Cardiac septum (tissue), 1 donor: ENCODE results near the gene RRP1B. TPM values are rescaled to one million over a fixed set of nuclear protein-coding genes. Genes with fewer than 3 reads are reported as not detected.
"Not testable (repeated sequence)": the region's sequence is repeated elsewhere in the genome, so short reads cannot be mapped to it uniquely, and the experiment has no call there.

Experiments used
- DNase-seq: peaks from one replicate; pipeline ENCODE4 v3.0.0-alpha.2; 2020; ENCODE audit warnings: low spot score
- intact Hi-C: fragments of 100-400 bp; cut with DNase I; formaldehyde crosslinking; loops from one replicate; pipeline ENCODE4 v1.14.0; 2022
- total RNA-seq: library from RNA; stranded (reverse); fragmentation: NEBNext Ultra II Directional; extraction: Animal tissue kit (Norgen Biotek cat#: 25700); gene quantifications from one replicate; pipeline ENCODE4 v1.2.1, GENCODE V29; 2021
- donor health status: DM: no; HTN: no; CAD: no.

Gene RRP1B
- total RNA-seq, 1 donor from 2014 or later, result 8.7 TPM

DNA sequence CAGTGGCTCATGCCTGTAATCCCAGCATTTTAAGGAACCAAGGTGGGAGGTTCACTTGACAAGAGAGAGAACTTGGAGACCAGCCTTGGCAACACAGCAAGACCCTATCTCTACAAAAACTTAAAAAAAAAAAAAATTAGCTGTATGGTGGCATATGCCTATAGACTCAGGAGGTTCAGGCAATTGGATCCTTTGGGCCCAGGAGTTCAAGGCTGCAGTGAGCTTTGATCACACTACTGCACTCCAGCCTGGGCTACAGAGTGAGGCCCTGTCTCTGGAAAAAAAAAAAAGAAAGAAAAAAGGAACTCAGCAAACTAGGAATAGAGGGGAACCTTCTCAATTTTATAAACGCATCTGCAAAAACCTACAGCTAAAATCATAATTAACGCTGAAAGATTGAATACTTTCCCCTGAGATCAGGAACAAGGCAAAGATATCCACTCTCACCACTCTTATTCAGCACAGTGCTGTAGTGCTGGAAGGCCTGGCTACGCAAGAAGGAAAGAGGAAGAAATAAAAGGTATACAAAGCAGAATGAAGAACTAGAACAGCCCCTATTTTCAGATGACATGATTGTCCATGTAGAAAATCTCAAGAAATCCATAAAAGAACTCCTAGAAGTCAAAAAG is 21.7 kb upstream of the RRP1B start:
- DNase-seq, result no peak
- intact Hi-C loops, result no loop called here

DNA sequence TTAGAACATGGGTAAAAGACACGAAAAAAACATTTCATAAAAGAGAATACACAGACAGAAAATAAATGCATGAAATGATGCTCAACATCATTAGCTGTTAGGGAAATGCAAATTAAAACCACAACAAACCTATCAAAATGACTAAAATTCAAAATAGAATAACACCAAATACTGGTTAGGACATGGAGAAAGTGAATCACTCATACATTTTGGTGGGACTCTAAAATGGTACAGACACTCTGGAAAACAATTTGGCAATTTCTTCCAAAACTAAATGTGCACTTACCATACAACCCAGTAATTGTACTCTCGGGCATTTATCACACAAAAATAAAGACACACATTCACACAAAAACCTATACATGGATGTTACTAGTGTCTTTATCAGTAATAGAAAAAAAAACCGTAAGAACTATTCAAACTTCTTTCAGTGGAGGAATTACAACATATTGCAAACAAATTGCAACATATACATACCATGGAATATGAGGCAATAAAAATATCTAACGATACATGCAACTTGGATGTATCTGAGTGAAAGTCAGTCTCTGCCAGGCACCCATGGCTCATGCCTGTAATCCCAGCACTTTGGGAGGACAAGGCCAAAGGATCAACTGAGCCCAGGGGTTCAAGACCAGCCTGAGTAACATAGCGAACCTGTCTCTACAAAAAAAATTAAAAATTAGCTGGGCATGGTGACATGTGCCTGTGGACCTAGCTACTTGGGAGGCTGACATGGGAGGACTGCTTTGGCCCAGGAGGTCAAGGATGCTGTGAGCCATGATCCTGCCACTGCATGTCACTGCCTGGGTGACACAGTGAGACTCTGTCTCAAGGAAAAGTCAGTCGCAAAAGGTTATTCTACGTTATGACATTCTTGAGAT is 19.6 kb upstream of the RRP1B start:
- no peak for DNase-seq
- intact Hi-C loops, result no loop called here

DNA sequence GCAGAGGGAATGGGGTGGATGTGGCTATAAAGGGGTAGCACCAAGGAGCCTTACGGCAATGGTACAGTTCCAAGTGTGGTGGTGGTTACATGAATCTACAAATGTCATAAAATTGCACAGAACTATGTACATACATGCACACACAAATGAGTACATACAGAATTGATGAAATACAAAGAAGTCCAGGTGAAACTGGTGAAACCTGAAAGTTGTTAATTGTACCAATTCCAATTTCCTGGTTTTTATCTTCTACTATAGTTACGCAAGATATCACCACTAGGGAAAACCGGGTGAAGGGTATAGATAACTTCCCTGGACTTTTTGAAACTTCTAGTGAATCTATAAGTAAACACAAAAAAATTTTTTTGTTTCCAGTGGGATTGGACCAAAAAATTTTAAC is 19.0 kb upstream of the RRP1B start:
- intact Hi-C loops, result no loop called here
- no peak for DNase-seq

DNA sequence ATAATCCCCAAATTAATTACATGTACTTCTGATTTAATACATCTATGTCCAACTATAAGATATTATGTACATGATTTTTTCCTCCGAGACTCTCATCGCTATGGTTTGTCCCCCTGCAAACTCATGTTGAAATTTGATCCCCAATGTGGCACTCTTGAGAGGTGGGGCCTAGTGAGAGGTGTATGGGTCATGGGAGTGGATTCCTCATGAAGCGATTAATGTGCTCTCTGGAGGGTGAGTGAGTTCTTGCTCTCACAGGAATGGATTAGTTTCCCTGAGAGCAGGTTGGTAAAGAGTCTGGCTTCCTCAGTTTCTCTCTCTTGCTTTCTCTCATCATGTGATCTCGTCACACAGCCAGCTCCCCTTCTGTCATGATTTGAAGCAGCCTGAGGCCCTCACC is 16.2 kb upstream of the RRP1B start:
- DNase-seq, result no peak
- intact Hi-C loops, result no loop called here

DNA sequence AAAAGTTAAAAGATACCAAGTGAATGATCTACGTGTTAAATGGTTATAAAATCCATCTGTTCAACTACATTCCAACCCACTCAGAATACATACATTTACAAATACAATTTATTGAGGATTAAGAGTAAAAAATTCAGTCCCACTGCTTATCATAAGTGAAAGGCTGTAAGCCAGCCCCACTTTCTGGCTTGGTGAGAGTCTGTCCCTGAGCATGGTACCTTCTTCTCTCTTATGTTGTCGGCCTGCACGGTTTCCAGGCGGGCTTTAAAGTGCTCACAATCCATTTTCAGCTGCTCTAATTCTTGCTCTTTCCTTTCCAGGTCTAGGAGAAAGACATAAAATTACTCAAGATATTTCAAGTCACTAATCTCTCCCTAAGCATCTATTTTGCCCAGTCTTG is 15.3 kb upstream of the RRP1B start:
- no peak for DNase-seq
- intact Hi-C loops, result no loop called here

DNA sequence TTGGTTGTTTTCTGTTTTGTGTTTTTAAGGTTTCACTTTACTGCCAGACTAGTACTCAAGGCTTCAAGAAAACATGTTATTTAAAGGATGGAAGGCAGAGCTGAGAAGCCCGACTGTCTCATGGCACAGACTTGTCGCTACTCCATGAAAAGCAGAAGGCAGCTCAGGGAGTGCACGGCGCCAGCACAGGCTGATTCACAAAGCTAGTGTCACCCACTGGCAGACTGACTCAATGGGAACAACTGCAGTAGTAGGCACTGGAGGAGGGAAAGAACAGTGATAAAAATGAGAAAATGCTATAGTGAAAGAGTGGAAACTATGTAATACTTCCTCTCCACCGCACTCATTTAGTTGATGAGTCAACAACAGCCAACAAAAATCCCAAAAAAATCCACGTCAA is 14.8 kb upstream of the RRP1B start:
- DNase-seq, result no peak
- intact Hi-C loops, result loop anchor here (5.0 kb wide), 1 partner anchor 312 kb away; no protein-coding TSS in a partner anchor

DNA sequence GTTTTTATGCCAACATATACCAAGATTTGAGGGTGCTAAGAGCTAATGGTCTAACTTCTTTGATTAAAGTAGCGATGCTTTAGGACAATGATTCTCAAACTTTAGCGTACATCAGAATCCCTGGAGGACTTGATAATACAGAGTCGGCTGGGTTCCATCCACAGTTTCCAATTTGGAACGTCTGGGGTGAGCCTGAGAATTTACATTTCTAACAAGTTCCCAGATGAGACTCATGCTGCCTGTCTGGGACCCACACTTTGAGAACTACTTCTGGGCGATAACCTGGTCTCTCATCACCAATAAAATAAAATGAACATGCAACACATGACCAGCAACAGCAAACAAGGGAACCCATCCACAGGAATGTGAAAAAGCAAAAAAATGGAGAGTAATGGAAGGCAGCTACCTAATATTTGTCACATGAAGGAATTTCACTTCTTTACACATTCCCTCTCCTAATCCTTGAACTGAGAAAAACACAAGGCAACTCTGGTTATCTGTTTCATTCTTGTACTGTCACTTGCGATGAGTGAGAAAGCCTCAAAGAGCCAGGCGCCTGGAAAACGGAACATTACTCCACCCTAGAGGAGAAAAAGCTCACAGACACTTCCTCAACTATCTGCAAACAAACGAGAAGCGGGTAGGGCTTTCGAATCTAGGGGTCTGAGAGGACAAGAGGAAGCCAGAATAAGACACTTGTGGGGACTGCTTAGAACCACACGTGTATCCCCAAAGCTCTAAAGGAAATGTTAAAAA is 14.0 kb upstream of the RRP1B start:
- DNase-seq, result no peak
- intact Hi-C loops, result loop anchor here (5.0 kb wide), 1 partner anchor 313 kb away; no protein-coding TSS in a partner anchor

DNA sequence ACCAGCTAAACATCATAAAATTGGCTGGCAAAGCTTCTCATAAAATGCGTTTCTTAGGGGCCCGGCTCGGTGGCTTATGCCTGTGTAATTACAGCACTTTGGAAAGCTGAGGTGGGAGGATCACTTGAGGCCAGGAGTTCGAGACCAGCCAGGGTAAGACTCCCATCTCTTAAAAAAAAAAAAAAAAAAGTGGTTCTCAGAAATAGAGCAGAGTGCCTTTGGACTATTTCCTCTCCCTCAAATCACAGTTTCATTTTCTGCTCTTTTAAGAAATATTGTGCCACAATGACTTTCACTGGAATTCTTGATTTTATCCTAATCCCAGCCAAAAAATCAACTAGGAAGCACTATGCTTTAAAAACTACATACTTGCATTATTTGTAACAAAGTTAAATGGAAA is 13.4 kb upstream of the RRP1B start:
- no peak for DNase-seq
- intact Hi-C loops, result loop anchor here (5.0 kb wide), 1 partner anchor 314 kb away; no protein-coding TSS in a partner anchor

DNA sequence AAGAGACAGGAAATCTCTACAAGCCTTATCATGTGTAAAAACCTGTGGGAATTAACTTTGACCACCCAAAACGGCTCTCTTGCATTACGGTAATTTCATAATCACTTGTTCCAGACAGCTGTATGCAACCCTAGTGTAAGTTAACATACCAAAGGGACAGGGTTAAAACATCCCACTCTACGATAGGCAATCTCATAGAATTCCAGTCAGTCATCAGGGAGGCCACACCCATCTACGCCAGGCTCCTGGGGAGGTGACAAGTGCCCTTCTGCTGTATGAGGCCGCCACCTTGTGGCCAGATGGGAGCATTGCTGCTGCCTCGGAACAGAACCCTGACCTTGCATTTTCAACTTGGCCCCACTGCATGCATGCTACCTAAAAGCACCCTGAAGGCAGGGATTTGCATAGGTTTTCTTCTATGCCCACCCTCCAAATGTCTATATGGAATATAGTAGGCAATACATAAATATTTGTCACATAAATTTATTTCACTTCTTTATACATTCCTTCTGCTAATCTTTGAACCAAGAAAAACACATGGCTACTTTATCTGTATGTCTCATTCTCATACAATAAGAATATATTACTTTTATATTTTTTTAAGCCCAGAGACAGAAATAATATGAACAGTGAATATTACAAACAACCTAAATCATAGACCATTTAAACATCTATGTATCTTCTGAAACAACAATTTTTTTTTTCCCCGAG is 12.7 kb upstream of the RRP1B start:
- DNase-seq, result peak; percentile 94
- intact Hi-C loops, result loop anchor here (5.0 kb wide), 1 partner anchor 314 kb away; no protein-coding TSS in a partner anchor

DNA sequence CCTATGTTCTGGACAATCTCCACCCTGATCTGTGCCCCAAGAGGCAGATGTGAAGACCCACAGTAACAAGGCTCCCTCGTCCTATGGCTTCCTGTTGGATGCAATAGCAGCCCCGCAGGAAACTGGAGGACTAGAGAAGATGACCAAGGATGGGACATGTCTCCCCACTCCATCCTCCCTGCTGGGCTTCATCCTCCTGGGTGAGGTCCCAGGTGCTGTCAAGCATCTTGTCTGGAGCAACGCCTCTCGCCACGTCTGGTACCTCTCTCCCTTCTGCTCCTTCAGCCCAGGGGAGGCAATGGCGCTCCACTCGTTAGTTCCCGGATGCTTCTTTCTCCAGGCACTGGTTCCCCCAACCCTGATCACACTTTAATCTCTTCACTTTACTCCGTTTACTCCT is 11.2 kb upstream of the RRP1B start:
- no peak for DNase-seq
- intact Hi-C loops, result loop anchor here (5.0 kb wide), 1 partner anchor 316 kb away; no protein-coding TSS in a partner anchor

DNA sequence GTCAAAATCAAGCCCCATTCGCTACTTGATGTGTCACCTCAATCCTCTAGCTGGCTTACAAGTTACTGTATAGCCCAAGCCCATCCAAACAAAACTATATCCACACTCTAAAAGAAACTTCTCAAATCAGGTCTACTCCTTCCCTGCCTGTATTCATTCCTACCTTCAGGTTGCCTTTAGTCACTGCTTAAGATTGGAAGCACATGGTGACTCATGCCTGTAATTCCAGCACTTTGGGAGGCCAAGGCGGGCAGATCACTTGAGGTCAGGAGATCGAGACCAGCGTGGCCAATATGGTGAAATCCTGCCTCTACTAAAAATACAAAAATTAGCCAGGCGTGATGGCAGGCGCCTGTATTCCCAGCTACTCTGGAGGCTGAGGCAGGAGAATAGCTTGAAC is 7.4 kb upstream of the RRP1B start:
- DNase-seq, intact Hi-C loops: not testable (repeated sequence)

DNA sequence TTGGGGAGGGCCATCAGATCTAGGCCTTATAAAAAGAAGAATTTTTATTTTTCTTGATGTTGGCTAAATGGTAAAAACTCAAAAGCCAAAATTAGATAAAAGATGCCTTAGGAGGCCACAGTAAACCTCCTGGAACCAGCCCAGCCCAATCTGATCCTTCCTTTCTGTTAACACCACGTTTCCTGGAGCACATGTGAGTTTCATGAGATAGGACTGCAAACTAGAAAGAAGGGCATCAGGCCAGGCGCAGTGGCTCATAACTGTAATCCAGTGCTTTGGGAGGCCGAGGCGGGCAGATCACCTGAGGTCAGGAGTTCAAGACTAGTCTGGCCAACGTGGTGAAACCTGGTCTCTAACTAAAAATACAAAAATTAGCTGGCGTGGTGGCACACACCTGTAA is 6.7 kb upstream of the RRP1B start:
- no peak for DNase-seq
- intact Hi-C loops, result no loop called here

DNA sequence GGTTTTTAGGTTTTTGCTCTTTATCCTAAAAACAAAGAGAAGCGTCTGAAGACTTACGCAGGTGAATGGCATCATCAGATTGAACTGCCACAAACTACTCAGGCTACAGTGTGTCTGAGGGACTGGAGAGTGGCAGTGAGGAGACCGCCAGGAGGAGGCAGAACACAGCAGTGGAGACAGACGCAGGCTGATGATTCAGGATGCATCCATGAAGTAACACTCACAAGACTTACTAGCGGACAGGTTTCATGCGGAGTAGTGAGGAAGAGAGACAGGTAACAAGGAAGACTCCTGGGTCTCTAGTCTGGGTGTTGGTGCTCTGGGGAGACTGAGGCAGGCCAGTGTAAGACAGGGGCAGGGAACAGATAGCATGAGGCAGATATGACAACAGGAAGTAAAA is 5.7 kb upstream of the RRP1B start:
- no peak for DNase-seq
- intact Hi-C loops, result no loop called here

DNA sequence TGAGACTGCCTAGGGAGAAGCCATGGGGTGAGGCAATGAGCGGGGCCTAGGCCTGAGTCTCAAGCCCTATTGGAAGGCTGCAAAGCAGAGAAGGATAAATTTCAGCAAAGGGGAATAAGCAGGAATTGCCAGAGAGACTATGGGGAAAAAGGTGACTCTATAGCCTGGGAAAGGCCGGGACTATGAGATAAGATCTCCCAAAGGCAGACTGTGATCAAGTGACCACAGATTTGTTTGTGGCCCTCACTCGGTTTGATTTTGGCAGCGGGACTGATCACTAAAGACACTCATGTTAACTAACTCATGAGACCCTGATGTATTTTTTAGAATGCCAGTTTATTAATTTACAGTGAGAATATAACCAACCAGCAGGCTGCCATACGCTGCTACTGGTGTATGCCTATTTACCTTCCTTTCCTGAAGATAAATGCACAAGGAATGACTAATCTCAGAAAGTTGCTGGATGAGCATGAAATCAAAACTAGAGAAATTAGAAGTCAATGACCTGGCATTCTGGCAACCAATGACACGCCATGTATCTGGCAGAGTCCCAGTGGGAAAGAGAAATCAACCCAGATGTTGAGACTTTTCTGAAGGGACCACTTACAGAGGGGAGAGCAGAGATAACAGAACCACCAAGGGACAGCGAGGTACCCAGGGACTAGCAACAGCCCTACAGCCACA is 4.4 kb upstream of the RRP1B start:
- no peak for DNase-seq
- intact Hi-C loops, result no loop called here

DNA sequence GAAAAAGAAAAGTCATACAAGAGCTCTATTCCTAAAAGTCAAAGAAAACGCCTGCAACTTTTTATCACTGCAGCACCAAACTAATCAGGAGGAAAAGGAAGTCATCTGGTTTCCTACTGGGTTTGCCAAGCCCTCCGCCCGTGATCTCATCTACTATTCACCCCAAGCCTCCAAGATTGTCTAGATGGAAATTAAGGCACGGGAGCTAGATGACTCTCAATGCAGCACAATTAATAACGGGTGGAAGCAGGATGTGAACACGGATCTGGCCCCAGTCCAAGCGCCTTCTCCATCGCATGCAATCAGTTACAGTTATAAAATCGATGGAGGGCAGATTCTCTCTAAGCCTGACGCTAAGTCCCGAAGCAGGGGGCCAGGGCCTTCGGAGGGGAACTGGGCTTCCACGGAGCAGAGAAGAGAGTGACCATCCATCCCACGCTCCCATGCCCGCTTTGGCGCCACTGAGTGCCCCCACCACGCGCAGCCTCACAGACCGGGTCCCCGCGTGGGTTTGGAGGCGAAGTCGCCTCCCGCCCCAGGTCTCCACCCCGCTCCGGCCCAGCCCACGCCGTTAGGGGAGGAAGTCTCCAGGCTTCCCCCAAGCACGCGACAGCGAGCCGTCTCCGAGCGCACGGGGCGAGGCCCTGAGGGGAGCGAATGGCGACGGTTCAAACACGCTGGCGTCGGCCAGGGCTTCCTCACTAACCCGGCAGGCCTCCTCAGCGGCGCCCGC is 1.8 kb upstream of the RRP1B start:
- DNase-seq, result no peak
- intact Hi-C loops, result loop anchor here (2.0 kb wide), 1 partner anchor 131 kb away; the partner anchor contains the start of gene RRP1

DNA sequence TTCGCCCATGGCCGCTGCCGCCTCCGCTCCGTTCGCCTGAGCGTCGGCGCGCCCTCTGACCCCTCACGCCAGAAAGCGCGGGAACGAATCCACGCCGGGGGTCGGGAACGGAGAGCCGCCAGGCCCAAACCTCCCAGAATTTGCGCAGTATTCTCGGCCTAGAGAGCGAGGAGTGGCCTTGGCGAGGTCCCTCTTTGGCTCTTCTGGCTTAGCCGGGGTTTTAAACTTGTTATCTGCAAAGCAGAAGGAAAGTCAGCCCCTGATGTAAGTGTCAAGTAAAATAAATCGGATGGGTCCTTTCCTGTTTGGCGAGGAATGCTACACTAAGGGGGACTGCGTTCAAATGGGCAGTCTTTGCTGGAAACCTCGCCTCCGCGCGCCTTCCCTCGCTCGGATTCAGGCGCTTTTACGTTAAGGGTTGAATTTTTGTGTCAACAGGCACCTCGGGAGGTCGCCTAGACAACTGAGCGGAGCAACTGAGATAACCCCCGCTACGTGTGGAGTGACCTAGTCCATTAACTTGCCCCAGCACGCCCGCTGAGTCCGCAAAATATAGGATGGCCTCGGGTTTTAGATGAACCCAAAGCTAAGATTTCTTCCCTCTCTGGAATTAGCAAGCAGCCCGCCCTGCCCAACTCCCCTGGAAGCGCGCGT is 1.1 kb upstream of the RRP1B start:
- no peak for DNase-seq
- intact Hi-C loops, result loop anchor here (2.0 kb wide), 1 partner anchor 131 kb away; the partner anchor contains the start of gene RRP1

DNA sequence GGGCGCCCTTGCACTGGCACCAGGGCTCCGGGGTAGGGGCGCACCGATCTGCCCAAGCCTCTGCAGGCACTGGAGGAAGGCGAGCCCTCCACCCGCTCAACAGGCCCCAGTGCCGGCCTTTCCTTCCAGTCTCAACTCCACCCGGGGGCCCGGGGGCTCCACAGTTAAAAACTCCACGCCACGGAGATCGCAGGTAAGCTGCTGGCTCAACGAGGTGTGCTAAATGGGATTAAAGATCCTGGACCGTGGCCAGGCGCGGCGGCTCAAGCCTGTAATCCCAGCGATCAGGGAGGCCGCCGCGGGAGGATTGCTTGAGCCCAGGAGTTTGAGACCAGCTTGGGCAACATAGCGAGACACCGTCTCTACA is 608 bp upstream of the RRP1B start:
- DNase-seq, result no peak
- intact Hi-C loops, result loop anchor here (2.0 kb wide), 1 partner anchor 130 kb away; the partner anchor contains the start of gene RRP1

DNA sequence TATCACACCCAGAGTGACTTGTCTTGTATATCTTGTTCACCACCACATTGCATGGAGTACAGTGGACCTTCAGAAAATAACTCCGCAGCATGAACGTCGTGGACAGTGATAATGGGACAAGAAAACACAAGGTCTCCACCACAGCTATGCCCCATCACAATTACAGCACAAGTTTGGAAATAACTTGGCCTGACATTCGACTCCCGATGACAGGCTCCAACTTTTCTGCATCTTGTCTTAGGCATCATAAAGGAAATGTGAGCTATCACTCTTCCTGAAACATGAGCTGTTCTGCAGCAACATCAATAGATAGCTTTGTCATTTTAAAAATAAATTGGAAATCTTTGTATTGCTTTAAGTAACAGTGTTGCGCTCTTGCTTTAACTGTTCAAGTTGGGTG is 2.9 kb downstream of the RRP1B start:
- no peak for DNase-seq
- intact Hi-C loops, result loop anchor here (10.0 kb wide), 1 partner anchor 677 kb away; no protein-coding TSS in a partner anchor
